Mucosa of descending colon (tissue), 3 donors: Measurements from ENCODE around the gene ZCWPW1. TPM values are rescaled to one million over a fixed set of nuclear protein-coding genes. Genes with fewer than 3 reads are reported as not detected.
"Not testable (repeated sequence)": the region's sequence is repeated elsewhere in the genome, so short reads cannot be mapped to it uniquely, and the experiment has no call there.

Source experiments
- ATAC-seq: fragments of 200-7000 bp; cut with Tn5 transposase; one replicate; pipeline ENCODE4 v1.9.1; 2020; ENCODE audit warnings: mild to moderate bottlenecking, moderate library complexity
- DNase-seq, 3 donors: peaks; one replicate each; pipeline ENCODE4 v3.0.0-alpha.2; 2020
- H3K36me3 ChIP-seq: fragments of 200-600 bp; one replicate; pipeline ENCODE4 v1.8.0; 2021; ENCODE audit warnings: low read depth, mild to moderate bottlenecking
- H3K4me1 ChIP-seq: fragments of 200-600 bp; one replicate; pipeline ENCODE4 v1.8.0; 2021; ENCODE audit warnings: low read depth, mild to moderate bottlenecking
- H3K4me3 ChIP-seq: fragments of 200-600 bp; one replicate; pipeline ENCODE4 v1.8.0; 2021; ENCODE audit warnings: mild to moderate bottlenecking
- H3K9me3 ChIP-seq: fragments of 200-600 bp; one replicate; pipeline ENCODE4 v1.8.0; 2021; ENCODE audit warnings: mild to moderate bottlenecking
- CTCF ChIP-seq: fragments of 200-600 bp; IDR thresholded peaks from one replicate; pipeline ENCODE4 v1.8.0; 2022; ENCODE audit warnings: antibody characterized with exemption, mild to moderate bottlenecking
- intact Hi-C, 2 donors: fragments of 100-400 bp; cut with DNase I in 1 of 2; cut with micrococcal nuclease in 1 of 2; formaldehyde crosslinking; loops; one replicate each; pipeline versions ENCODE4 v1.11.0 to v1.11.1; 2022; cut with DNase I, micrococcal nuclease
- total RNA-seq, 3 donors: library from RNA; stranded (reverse); fragmentation: NEBNext Ultra II Directional in 2 of 3; extraction: Animal tissue kit (Norgen Biotek cat#: 25700) in 2 of 3; gene quantifications; one replicate each; pipeline versions ENCODE4 v1.2.1 to v1.2.4, GENCODE V29; 2021 to 2023
- donor health status: DM: no; HTN: no; CAD: no; lungs with moderate emphysema.
- donor health status: DM: no; HTN: no; CAD: no.
- donor health status: DM: no; HTN: yes; CAD: no.

ZCWPW1 gene
- total RNA-seq, 3 donors from 2014 or later = 1.8 to 6.1 (median 2.3) TPM

- intact Hi-C loops = no loop called here
- ATAC-seq = no peak
- no peaks in the 10 kb centered on the region for H3K36me3 ChIP-seq
- TF ChIP-seq CTCF = no peak
- no peaks in the 10 kb centered on the region for H3K9me3 ChIP-seq
- H3K4me3 ChIP-seq = no peak overlapping the region
- DNase-seq = no peak
- H3K4me1 ChIP-seq = no peaks in the 10 kb centered on the region
These were observed 38.9 kb downstream of the ZCWPW1 start for GRCh38 chr7:100389437-100390088.

GRCh38 chr7:100387695-100388094 is 40.8 kb downstream of the ZCWPW1 start:
- no peak for ATAC-seq
- Histone ChIP-seq H3K36me3 (no peaks in the 10 kb centered on the region), H3K4me3 (no peak overlapping the region), H3K9me3 (no peaks in the 10 kb centered on the region), H3K4me1 (no peaks in the 10 kb centered on the region)
- intact Hi-C loops = no loop called here
- DNase-seq = no peak
- no peak for TF ChIP-seq CTCF

GRCh38 chr7:100386940-100387339 is 41.6 kb downstream of the ZCWPW1 start:
- intact Hi-C loops = no loop called here
- Histone ChIP-seq H3K4me1 (no peaks in the 10 kb centered on the region), H3K9me3 (no peaks in the 10 kb centered on the region), H3K36me3 (no peaks in the 10 kb centered on the region), H3K4me3 (no peak overlapping the region)
- no peak for ATAC-seq
- DNase-seq = no peak
- no peak for TF ChIP-seq CTCF

GRCh38 chr7:100384628-100385294 is 43.7 kb downstream of the ZCWPW1 start:
- no peaks in the 10 kb centered on the region for H3K4me1 ChIP-seq
- no peaks in the 10 kb centered on the region for H3K36me3 ChIP-seq
- H3K4me3 ChIP-seq = no peak overlapping the region
- intact Hi-C loops = no loop called here
- ATAC-seq (no peak), DNase-seq (no peak)
- no peaks in the 10 kb centered on the region for H3K9me3 ChIP-seq
- TF ChIP-seq CTCF = no peak

GRCh38 chr7:100382234-100382853 is 46.2 kb downstream of the ZCWPW1 start:
- H3K4me1 ChIP-seq, intact Hi-C loops, DNase-seq, H3K4me3 ChIP-seq, H3K9me3 ChIP-seq, ATAC-seq, H3K36me3 ChIP-seq: not testable (repeated sequence)

- H3K4me1 ChIP-seq, intact Hi-C loops, DNase-seq, H3K4me3 ChIP-seq, H3K9me3 ChIP-seq, ATAC-seq, H3K36me3 ChIP-seq: not testable (repeated sequence)
These were observed 46.8 kb downstream of the ZCWPW1 start for GRCh38 chr7:100381531-100382233.
